Left ventricle myocardium inferior (tissue), 1 donor: Measurements from ENCODE around the gene ZNF45. TPM values are rescaled to one million over a fixed set of nuclear protein-coding genes. Genes with fewer than 3 reads are reported as not detected.
A peak's percentile ranks its signal among the peaks of the same experiment; 100 is the strongest.

ENCODE experiments used
- DNase-seq: peaks from one replicate; pipeline ENCODE4 v3.0.0-alpha.2; 2020
- H3K27ac ChIP-seq: fragments of 200-600 bp; replicated peaks from 2 replicates; pipeline ENCODE4 v1.8.0; 2021
- H3K27me3 ChIP-seq: fragments of 200-600 bp; 2 replicates; pipeline ENCODE4 v1.8.0; 2021; ENCODE audit warnings: low read depth
- H3K36me3 ChIP-seq: fragments of 200-600 bp; 2 replicates; pipeline ENCODE4 v1.8.0; 2021
- H3K4me1 ChIP-seq: fragments of 200-600 bp; 2 replicates; pipeline ENCODE4 v1.8.0; 2021
- H3K4me3 ChIP-seq: fragments of 200-600 bp; 2 replicates; pipeline ENCODE4 v1.8.0; 2021; ENCODE audit warnings: mild to moderate bottlenecking, moderate library complexity
- H3K9me3 ChIP-seq: fragments of 200-600 bp; replicated peaks from 2 replicates; pipeline ENCODE4 v1.8.0; 2021
- intact Hi-C: fragments of 100-400 bp; cut with micrococcal nuclease; formaldehyde crosslinking; loops from one replicate; pipeline ENCODE4 v1.11.0; 2022
- total RNA-seq: library from RNA; stranded (reverse); fragmentation: NEBNext Ultra II Directional; extraction: Animal tissue kit (Norgen Biotek cat#: 25700); gene quantifications from one replicate; pipeline ENCODE4 v1.2.1, GENCODE V29; 2021
- TF ChIP-seq, protein P1 (sequence below): fragments of 200-600 bp; IDR thresholded peaks from 2 replicates; pipeline ENCODE4 v1.8.0; 2021; ENCODE audit warnings: antibody characterized with exemption, mild to moderate bottlenecking, borderline replicate concordance
- donor health status: DM: no; HTN: yes; CAD: no; lungs with severe emphysema.

ZNF45 gene
- total RNA-seq, 1 donor from 2014 or later, result 6.4 TPM

DNA sequence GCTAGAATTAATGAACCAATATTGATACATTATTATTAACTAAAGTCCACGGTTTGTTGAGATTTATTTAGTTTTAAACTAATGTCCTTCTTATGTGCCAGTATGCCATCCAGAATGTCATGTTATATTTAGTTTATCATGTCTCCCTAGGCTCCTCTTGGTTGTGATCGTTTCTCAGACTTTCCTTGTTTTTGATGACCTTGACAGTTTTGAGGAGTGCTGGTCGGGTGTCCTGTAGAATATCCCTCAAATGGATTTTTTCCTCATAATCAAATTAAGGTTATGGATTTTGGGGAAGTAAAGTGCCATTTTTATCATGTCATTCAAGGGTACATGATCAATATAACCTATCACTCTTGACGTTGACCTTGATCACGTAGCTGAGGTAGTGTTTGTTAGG, 6.1 kb upstream of the ZNF45 start:
- H3K36me3 ChIP-seq, result no peaks in the 10 kb centered on the region
- H3K4me3 ChIP-seq, result no peak overlapping the region
- H3K9me3 ChIP-seq, result no peaks in the 10 kb centered on the region
- DNase-seq, result no peak
- no peaks in the 10 kb centered on the region for H3K27me3 ChIP-seq
- intact Hi-C loops, result no loop called here
- H3K4me1 ChIP-seq, result no peaks in the 10 kb centered on the region
- no peak overlapping the region for H3K27ac ChIP-seq
- TF ChIP-seq, protein P1, sequence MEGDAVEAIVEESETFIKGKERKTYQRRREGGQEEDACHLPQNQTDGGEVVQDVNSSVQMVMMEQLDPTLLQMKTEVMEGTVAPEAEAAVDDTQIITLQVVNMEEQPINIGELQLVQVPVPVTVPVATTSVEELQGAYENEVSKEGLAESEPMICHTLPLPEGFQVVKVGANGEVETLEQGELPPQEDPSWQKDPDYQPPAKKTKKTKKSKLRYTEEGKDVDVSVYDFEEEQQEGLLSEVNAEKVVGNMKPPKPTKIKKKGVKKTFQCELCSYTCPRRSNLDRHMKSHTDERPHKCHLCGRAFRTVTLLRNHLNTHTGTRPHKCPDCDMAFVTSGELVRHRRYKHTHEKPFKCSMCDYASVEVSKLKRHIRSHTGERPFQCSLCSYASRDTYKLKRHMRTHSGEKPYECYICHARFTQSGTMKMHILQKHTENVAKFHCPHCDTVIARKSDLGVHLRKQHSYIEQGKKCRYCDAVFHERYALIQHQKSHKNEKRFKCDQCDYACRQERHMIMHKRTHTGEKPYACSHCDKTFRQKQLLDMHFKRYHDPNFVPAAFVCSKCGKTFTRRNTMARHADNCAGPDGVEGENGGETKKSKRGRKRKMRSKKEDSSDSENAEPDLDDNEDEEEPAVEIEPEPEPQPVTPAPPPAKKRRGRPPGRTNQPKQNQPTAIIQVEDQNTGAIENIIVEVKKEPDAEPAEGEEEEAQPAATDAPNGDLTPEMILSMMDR, result no peak

DNA sequence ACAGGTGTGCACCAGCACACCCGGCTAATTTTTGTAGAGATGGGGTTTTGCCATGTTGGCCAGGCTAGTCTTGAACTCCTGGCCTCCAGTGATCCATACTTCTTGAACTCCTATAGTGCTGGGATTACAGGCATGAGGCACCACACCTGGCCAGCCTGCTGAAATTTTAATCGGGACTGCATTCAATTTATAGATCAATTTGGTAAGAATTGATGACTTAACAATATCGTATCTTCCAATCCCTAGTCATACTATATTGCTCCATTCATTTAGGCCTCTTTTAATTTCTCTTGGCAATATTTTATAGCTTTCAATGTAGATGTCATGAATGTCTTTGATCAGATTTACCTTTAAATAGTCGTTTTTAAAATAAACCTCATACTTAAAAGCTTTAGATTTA, 5.6 kb upstream of the ZNF45 start:
- Histone ChIP-seq H3K36me3 (no peaks in the 10 kb centered on the region), H3K4me1 (peaks cover 3% of the 10 kb centered on the region), H3K27ac (no peak overlapping the region), H3K9me3 (no peaks in the 10 kb centered on the region), H3K27me3 (no peaks in the 10 kb centered on the region), H3K4me3 (no peak overlapping the region)
- intact Hi-C loops, result no loop called here
- no peak for DNase-seq
- TF ChIP-seq, protein P1, result no peak

DNA sequence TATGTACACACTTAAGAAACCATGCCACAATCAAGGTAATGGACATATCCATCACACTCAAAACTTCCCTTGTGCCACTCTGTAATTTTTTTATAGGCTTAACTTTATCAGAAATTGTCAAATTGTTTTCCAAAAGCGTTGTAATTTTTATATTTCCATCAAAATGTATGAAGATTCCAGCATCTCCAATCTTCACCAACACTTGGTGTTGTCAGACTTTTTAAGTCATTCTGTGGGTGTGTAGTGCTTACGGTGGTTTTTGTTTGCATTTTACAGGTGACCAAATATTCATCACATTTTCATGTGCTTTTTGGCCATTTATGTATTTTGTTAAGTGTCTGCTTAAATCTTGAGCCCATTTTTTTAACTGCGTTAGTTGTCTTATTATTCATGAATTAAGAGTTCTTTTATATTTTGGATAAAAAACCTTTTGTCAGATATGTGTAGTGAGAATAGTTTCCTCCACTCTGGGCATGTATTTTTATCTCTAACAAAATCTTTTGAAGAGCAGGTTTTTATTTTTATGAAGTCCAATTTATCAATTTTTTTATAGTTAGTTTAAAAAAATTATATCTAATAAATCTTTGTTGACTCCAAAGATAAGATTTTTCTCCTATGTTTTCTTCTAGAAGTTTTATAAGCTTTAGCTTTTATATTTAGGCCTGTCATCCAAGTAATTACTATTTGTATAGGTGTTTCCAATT, 4.6 kb upstream of the ZNF45 start:
- intact Hi-C loops, result no loop called here
- H3K4me3 ChIP-seq, result no peak overlapping the region
- no peaks in the 10 kb centered on the region for H3K27me3 ChIP-seq
- DNase-seq, result no peak
- no peak overlapping the region for H3K27ac ChIP-seq
- TF ChIP-seq, protein P1, result no peak
- H3K9me3 ChIP-seq, result no peaks in the 10 kb centered on the region
- H3K4me1 ChIP-seq, result peaks cover 11% of the 10 kb centered on the region
- no peaks in the 10 kb centered on the region for H3K36me3 ChIP-seq

DNA sequence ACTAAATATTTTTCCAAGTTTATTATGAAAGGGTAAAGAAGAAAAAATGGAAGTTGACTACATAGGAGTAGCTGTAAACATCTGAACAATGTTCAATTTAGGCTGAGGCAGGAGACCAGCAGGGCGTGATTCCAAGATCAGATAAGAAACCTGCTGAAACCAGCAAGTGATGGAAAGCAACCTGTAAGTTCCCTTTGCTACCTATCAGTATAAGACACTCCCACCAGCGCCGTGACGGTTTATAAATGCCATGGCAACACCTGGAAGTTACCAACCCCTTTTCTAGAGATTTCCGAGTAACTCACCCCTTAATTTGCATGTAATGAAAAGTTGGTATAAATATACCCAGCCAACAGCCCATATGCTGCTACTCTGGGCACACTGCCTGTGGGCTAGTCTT, 1.1 kb upstream of the ZNF45 start:
- TF ChIP-seq, protein P1, result no peak
- H3K9me3 ChIP-seq, result no peaks in the 10 kb centered on the region
- H3K27me3 ChIP-seq, result no peaks in the 10 kb centered on the region
- DNase-seq, result no peak
- H3K27ac ChIP-seq, result no peak overlapping the region
- H3K4me3 ChIP-seq, result no peak overlapping the region
- peaks cover 29% of the 10 kb centered on the region for H3K4me1 ChIP-seq
- intact Hi-C loops, result no loop called here
- H3K36me3 ChIP-seq, result peaks cover 19% of the 10 kb centered on the region

DNA sequence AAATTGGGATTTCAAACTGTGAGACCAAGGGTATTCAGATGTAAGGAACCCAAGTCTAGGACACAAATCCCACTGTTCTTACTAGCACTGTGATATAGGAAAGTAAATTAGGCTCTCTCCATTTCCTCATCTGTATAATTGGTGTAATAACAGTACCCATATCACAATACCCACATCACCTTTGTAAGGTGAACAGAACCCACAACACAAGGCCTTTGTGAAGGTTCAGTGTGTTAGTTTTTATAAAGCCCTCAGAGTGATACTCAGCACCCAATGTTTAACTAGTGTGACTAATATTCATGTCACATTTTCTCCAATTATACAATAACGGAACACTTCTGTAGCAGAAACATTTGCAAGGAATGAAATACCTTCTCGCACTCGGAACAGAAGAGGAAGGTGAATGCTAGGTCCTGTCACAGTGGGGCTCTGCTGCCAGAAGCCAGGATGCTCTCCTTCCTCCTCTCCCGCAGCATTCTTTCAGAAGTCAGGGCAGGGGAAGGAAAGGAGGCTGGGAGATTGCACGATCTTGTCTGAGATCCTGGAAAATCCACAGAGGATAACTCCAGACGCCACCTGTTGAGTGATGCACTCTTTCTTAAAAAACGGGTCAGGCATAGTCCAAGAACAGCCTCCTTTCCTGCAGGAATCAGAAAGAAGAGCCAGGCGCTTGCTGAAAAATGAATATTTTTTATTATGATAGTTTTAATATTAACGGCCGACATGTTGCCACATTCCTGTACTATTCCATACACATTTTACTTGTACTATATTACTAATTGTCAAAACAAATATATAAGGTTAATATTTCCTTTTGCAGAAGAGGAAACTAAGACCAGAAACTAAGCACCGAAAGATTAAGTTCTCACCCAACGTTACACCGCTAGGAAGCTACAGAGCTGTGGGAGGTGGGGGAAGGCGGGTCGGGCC, 762 bp downstream of the ZNF45 start:
- peaks cover 38% of the 10 kb centered on the region for H3K36me3 ChIP-seq
- no peak for DNase-seq
- no peaks in the 10 kb centered on the region for H3K27me3 ChIP-seq
- peaks cover 29% of the 10 kb centered on the region for H3K4me1 ChIP-seq
- no peaks in the 10 kb centered on the region for H3K9me3 ChIP-seq
- intact Hi-C loops, result no loop called here
- H3K4me3 ChIP-seq, result peak overlapping the region; percentile 80
- peak overlapping the region; percentile 94 for H3K27ac ChIP-seq
- TF ChIP-seq, protein P1, result no peak
